HEK293 (cell line): Measurements from ENCODE around the gene GBGT1.

ENCODE experiments used
- BCL11B ChIP-seq: fragments of 450-650 bp; formaldehyde crosslinking; IDR thresholded peaks from 2 replicates; pipeline ENCODE4 v1.5.1; 2016; ENCODE audit warnings: low read depth, missing biosample characterization, missing genetic modification characterization
- GLIS1 ChIP-seq: fragments of 450-650 bp; formaldehyde crosslinking; IDR thresholded peaks from 2 replicates; pipeline ENCODE4 v1.5.1; 2016; ENCODE audit warnings: missing biosample characterization, missing genetic modification characterization
- KLF1 ChIP-seq: fragments of 450-650 bp; formaldehyde crosslinking; IDR thresholded peaks from 2 replicates; pipeline ENCODE4 v1.5.1; 2016; ENCODE audit warnings: missing biosample characterization, missing genetic modification characterization
- KLF17 ChIP-seq: fragments of 450-650 bp; formaldehyde crosslinking; IDR thresholded peaks from 2 replicates; pipeline ENCODE4 v1.5.1; 2016; ENCODE audit warnings: missing biosample characterization, missing genetic modification characterization
- MZF1 ChIP-seq: fragments of 450-650 bp; formaldehyde crosslinking; IDR thresholded peaks from 2 replicates; pipeline ENCODE4 v1.5.1; 2017; ENCODE audit warnings: missing biosample characterization, missing genetic modification characterization, borderline replicate concordance
- OVOL3 ChIP-seq: fragments of 450-650 bp; formaldehyde crosslinking; IDR thresholded peaks from 2 replicates; pipeline ENCODE4 v1.5.1; 2016; ENCODE audit warnings: missing biosample characterization, missing genetic modification characterization
- RBAK ChIP-seq: fragments of 450-650 bp; formaldehyde crosslinking; IDR thresholded peaks from 2 replicates; pipeline ENCODE4 v1.5.1; 2016; ENCODE audit warnings: missing biosample characterization, missing genetic modification characterization
- REST ChIP-seq: fragments of 450-650 bp; formaldehyde crosslinking; IDR thresholded peaks from 2 replicates; pipeline ENCODE4 v1.5.1; 2016; ENCODE audit warnings: missing biosample characterization, missing genetic modification characterization
- SP2 ChIP-seq: fragments of 450-650 bp; formaldehyde crosslinking; IDR thresholded peaks from 2 replicates; pipeline ENCODE4 v1.5.1; 2016; ENCODE audit warnings: missing biosample characterization, missing genetic modification characterization
- TCF7L2 ChIP-seq: IDR thresholded peaks from 2 replicates; pipeline ENCODE4 v1.6.1; 2011; ENCODE audit warnings: low read depth, mild to moderate bottlenecking, inconsistent platforms, low read length, moderate library complexity, borderline replicate concordance
- ZBTB20 ChIP-seq: fragments of 450-650 bp; formaldehyde crosslinking; IDR thresholded peaks from 2 replicates; pipeline ENCODE4 v1.5.1; 2016; ENCODE audit warnings: missing biosample characterization, missing genetic modification characterization
- ZBTB48 ChIP-seq: fragments of 450-650 bp; formaldehyde crosslinking; IDR thresholded peaks from 2 replicates; pipeline ENCODE4 v1.5.1; 2016; ENCODE audit warnings: missing biosample characterization, missing genetic modification characterization
- ZFP37 ChIP-seq: fragments of 450-650 bp; formaldehyde crosslinking; IDR thresholded peaks from 2 replicates; pipeline ENCODE4 v1.5.1; 2016; ENCODE audit warnings: missing biosample characterization, missing genetic modification characterization
- ZIC2 ChIP-seq: fragments of 450-650 bp; formaldehyde crosslinking; IDR thresholded peaks from 2 replicates; pipeline ENCODE4 v1.5.1; 2016; ENCODE audit warnings: missing biosample characterization, missing genetic modification characterization
- ZNF10 ChIP-seq: fragments of 450-650 bp; formaldehyde crosslinking; IDR thresholded peaks from 2 replicates; pipeline ENCODE4 v1.5.1; 2017; ENCODE audit warnings: missing biosample characterization, missing genetic modification characterization
- ZNF133 ChIP-seq: fragments of 450-650 bp; formaldehyde crosslinking; IDR thresholded peaks from 2 replicates; pipeline ENCODE4 v1.5.1; 2016; ENCODE audit warnings: missing biosample characterization, missing genetic modification characterization
- ZNF138 ChIP-seq: fragments of 450-650 bp; formaldehyde crosslinking; IDR thresholded peaks from 2 replicates; pipeline ENCODE4 v1.5.1; 2016; ENCODE audit warnings: missing biosample characterization, missing genetic modification characterization, borderline replicate concordance
- ZNF19 ChIP-seq: fragments of 450-650 bp; formaldehyde crosslinking; IDR thresholded peaks from 2 replicates; pipeline ENCODE4; 2016; ENCODE audit warnings: missing biosample characterization, missing genetic modification characterization, low read depth
- ZNF2 ChIP-seq: fragments of 450-650 bp; formaldehyde crosslinking; IDR thresholded peaks from 2 replicates; pipeline ENCODE4 v1.5.1; 2016; ENCODE audit warnings: missing biosample characterization, missing genetic modification characterization
- ZNF292 ChIP-seq: fragments of 450-650 bp; formaldehyde crosslinking; IDR thresholded peaks from 2 replicates; pipeline ENCODE4 v1.5.1; 2016; ENCODE audit warnings: low read depth, missing biosample characterization, missing genetic modification characterization, borderline replicate concordance
- ZNF302 ChIP-seq: fragments of 450-650 bp; formaldehyde crosslinking; IDR thresholded peaks from 2 replicates; pipeline ENCODE4 v1.5.1; 2016; ENCODE audit warnings: missing biosample characterization, missing genetic modification characterization, low read depth
- ZNF341 ChIP-seq: fragments of 450-650 bp; formaldehyde crosslinking; IDR thresholded peaks from 2 replicates; pipeline ENCODE4; 2016; ENCODE audit warnings: low read depth, missing biosample characterization, missing genetic modification characterization
- ZNF394 ChIP-seq: fragments of 450-650 bp; formaldehyde crosslinking; IDR thresholded peaks from 2 replicates; pipeline ENCODE4 v1.5.1; 2016; ENCODE audit warnings: missing biosample characterization, missing genetic modification characterization, mild to moderate bottlenecking, moderate library complexity, borderline replicate concordance
- ZNF398 ChIP-seq: fragments of 450-650 bp; formaldehyde crosslinking; IDR thresholded peaks from 2 replicates; pipeline ENCODE4 v1.5.1; 2017; ENCODE audit warnings: missing biosample characterization, missing genetic modification characterization
- ZNF510 ChIP-seq: fragments of 450-650 bp; formaldehyde crosslinking; IDR thresholded peaks from 2 replicates; pipeline ENCODE4 v1.5.1; 2018; ENCODE audit warnings: mild to moderate bottlenecking, missing genetic modification characterization, missing biosample characterization; ENCODE audit not compliant: insufficient replicate concordance
- ZNF621 ChIP-seq: fragments of 450-650 bp; formaldehyde crosslinking; IDR thresholded peaks from 2 replicates; pipeline ENCODE4 v1.5.1; 2017; ENCODE audit warnings: missing biosample characterization, missing genetic modification characterization
- ZNF664 ChIP-seq: fragments of 450-650 bp; formaldehyde crosslinking; IDR thresholded peaks from 2 replicates; pipeline ENCODE4 v1.5.1; 2016; ENCODE audit warnings: missing biosample characterization, missing genetic modification characterization
- ZNF692 ChIP-seq: fragments of 450-650 bp; formaldehyde crosslinking; IDR thresholded peaks from 2 replicates; pipeline ENCODE4 v1.5.1; 2016; ENCODE audit warnings: missing biosample characterization, missing genetic modification characterization
- ZNF747 ChIP-seq: fragments of 450-650 bp; formaldehyde crosslinking; IDR thresholded peaks from 2 replicates; pipeline ENCODE4 v1.5.1; 2016; ENCODE audit warnings: missing biosample characterization, missing genetic modification characterization
- ZSCAN16 ChIP-seq: fragments of 450-650 bp; formaldehyde crosslinking; IDR thresholded peaks from 2 replicates; pipeline ENCODE4 v1.5.1; 2016; ENCODE audit warnings: missing biosample characterization, missing genetic modification characterization
- ZSCAN4 ChIP-seq: fragments of 450-650 bp; formaldehyde crosslinking; IDR thresholded peaks from 2 replicates; pipeline ENCODE4 v1.5.1; 2017; ENCODE audit warnings: missing biosample characterization, missing genetic modification characterization

Gene GBGT1

DNA sequence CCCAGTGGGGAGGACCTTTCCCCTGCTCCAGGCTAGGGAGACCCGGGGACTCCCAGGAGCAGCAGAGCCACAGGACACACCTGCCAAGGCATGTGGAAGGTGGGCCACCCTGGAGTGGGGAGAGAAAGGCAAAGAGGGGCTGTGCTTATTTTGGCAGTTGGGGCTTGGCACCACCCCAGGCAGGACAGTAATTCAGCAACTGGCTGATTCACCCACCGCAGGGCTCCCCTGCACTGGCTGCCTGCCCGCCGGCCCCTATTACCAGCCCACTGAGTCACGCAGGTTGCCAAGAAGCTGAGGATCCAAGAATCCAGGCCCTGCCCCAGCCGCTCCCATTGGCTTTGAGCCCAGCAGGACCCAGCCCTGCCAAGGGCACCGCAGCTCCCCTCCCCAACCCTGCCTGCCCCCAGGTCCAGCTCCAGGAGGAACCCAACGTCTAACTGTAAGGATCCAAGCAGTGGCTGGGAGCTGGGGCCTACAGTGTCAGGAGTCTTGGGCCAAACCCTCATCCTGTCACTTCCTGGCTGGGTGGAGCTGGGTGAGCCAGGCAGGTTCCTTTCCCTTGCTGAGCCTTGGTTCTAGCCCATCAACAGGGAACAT, 28.5 kb downstream of the GBGT1 start (continued):
- TF ChIP-seq REST = no peak
- no peak for TF ChIP-seq ZNF341 (tag by site-specific recombination)
- TF ChIP-seq ZNF292 = no peak
- no peak for TF ChIP-seq ZNF621 (tag by site-specific recombination)
- no peak for TF ChIP-seq ZNF2 (tag by site-specific recombination)
- TF ChIP-seq ZNF664 (tag by site-specific recombination) = no peak
- TF ChIP-seq ZNF510 (tag by site-specific recombination) = no peak
- no peak for TF ChIP-seq ZNF302
- no peak for TF ChIP-seq BCL11B (tag by site-specific recombination)
- TF ChIP-seq ZNF10 (tag by site-specific recombination) = no peak
- TF ChIP-seq ZBTB20 (tag by site-specific recombination) = peak; percentile 23; the same call in 1 of the 2 replicates
- TF ChIP-seq MZF1 (tag by site-specific recombination) = no peak
- no peak for TF ChIP-seq RBAK (tag by site-specific recombination)
- peak; percentile 81 for TF ChIP-seq ZIC2 (tag by site-specific recombination)
- TF ChIP-seq OVOL3 = no peak
- TF ChIP-seq ZFP37 = no peak
- 0 out of 2 replicates have a peak, but pooled peaks have one; percentile 14 for TF ChIP-seq ZNF692
- peak; percentile 69 for TF ChIP-seq KLF17 (tag by site-specific recombination)
- no peak for TF ChIP-seq ZNF138 (tag by site-specific recombination)
- no peak; the same call in 1 of the 2 replicates for TF ChIP-seq SP2
- no peak for TF ChIP-seq ZNF19 (tag by site-specific recombination)
- TF ChIP-seq ZNF133 (tag by site-specific recombination) = no peak
- TF ChIP-seq ZSCAN16 (tag by site-specific recombination) = no peak
- no peak for TF ChIP-seq TCF7L2
- no peak for TF ChIP-seq ZNF747 (tag by site-specific recombination)
- TF ChIP-seq ZBTB48 (tag by site-specific recombination) = 0 out of 2 replicates have a peak, but pooled peaks have one; percentile 55
- no peak for TF ChIP-seq ZNF394 (tag by site-specific recombination)
- TF ChIP-seq KLF1 (tag by site-specific recombination) = peak; percentile 87
- 0 out of 2 replicates have a peak, but pooled peaks have one; percentile 9 for TF ChIP-seq GLIS1
- TF ChIP-seq ZSCAN4 = no peak
- peak; percentile 45; the same call in 1 of the 2 replicates for TF ChIP-seq ZNF398 (tag by site-specific recombination)
